ENCODE data around the gene ZMYM4.

ZMYM4 gene

DNA sequence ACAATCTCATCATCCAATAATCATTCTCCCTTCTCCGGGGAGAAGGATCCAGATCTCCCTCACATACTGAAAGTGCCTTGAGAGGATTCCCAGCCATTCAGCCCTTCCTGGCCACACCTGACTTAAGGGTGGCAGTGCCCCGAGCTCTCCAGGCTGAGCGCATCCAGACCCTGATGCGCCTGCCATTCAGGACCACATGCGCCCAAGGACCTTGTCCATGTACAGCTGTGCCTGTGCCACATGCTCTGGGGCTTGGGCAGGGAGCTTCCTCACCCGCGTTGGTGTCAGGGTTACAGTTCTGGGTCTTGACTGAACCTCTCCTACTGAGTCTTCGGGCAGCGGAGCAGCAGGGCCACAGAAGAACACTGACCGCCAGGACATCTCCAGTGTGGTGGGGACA is 167.6 kb downstream of the ZMYM4 start:
- H3K27me3 ChIP-seq (ENCODE audit: insufficient read depth, low read length, poor library complexity, severe bottlenecking) = no peaks in the 10 kb centered on the region
- no peaks in the 10 kb centered on the region for H3F3A ChIP-seq (ENCODE audit: low read depth)
- peaks cover 39% of the 10 kb centered on the region; the same call in 1 of the 2 replicates for H3K36me3 ChIP-seq (ENCODE audit: insufficient read depth, low read length)
- H3K9me2 ChIP-seq (replicated peaks; ENCODE audit: low read depth, low read length) = no peaks in the 10 kb centered on the region
- H3K4me1 ChIP-seq (ENCODE audit: insufficient read depth, low read length, poor library complexity, severe bottlenecking) = peaks cover 6% of the 10 kb centered on the region
- no peak overlapping the region for H3K4me2 ChIP-seq (ENCODE audit: low read depth, low read length, poor library complexity, severe bottlenecking)
- H3K79me2 ChIP-seq (ENCODE audit: insufficient read depth, low read length) = no peaks in the 10 kb centered on the region
- no peak overlapping the region for H3K4me3 ChIP-seq (ENCODE audit: low read length, poor library complexity, severe bottlenecking)
- no peak overlapping the region for H3K9ac ChIP-seq (ENCODE audit: low read depth, low read length, poor library complexity, severe bottlenecking)
- no peaks in the 10 kb centered on the region for H4K20me1 ChIP-seq (ENCODE audit: insufficient read depth, low read length, poor library complexity, severe bottlenecking)
- TF ChIP-seq EZH2phosphoT487 (IDR thresholded peaks at IDR 0.05; ENCODE audit: borderline replicate concordance) (no peak), CTCF (conservative IDR thresholded peaks at IDR 0.05; ENCODE audit: low read length) (no peak)
- H3K9me3 ChIP-seq (ENCODE audit: insufficient read depth, low read depth, low read length) = no peaks in the 10 kb centered on the region
- H2AFZ ChIP-seq (ENCODE audit: low read length) = no peak overlapping the region

DNA sequence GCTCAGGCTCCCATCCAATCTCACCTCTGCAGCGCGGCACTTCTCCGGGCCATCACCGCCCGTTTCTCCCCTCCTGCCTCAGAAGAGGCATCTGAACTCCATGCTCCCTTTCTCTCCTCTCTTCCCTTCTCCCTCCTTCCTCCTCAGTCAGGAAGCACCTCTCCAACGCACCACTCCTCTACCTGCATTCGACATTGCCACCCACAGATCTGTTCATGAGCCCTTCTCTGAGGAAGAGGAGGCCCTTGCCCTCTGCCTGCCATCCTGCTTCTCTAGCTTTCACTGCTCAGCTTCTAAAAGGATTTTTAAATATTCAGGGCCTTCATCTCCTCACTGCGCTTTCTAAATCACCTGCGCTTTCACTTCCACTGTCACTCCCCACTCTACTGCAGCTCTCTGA is 168.7 kb downstream of the ZMYM4 start:
- Histone ChIP-seq H3K9me3 (ENCODE audit: insufficient read depth, low read depth, low read length) (no peaks in the 10 kb centered on the region), H3K9me2 (replicated peaks; ENCODE audit: low read depth, low read length) (no peaks in the 10 kb centered on the region)

GRCh38 chr1:35439626-35440025 is 171.1 kb downstream of the ZMYM4 start:
- Histone ChIP-seq H3K4me2 (ENCODE audit: low read depth, low read length, poor library complexity, severe bottlenecking) (no peak overlapping the region), H3K36me3 (ENCODE audit: insufficient read depth, low read length) (peaks cover 62% of the 10 kb centered on the region; the same call in 1 of the 2 replicates)

More for the DNA sequence above, 168.7 kb downstream of the ZMYM4 start:
- Histone ChIP-seq H3K4me3 (ENCODE audit: low read length, poor library complexity, severe bottlenecking) (no peak overlapping the region), H3K79me2 (ENCODE audit: insufficient read depth, low read length) (no peaks in the 10 kb centered on the region), H3K4me2 (ENCODE audit: low read depth, low read length, poor library complexity, severe bottlenecking) (no peak overlapping the region), H3F3A (ENCODE audit: low read depth) (no peaks in the 10 kb centered on the region), H3K4me1 (ENCODE audit: insufficient read depth, low read length, poor library complexity, severe bottlenecking) (no peaks in the 10 kb centered on the region), H2AFZ (ENCODE audit: low read length) (no peak overlapping the region), H3K36me3 (ENCODE audit: insufficient read depth, low read length) (peaks cover 47% of the 10 kb centered on the region; the same call in 1 of the 2 replicates), H4K20me1 (ENCODE audit: insufficient read depth, low read length, poor library complexity, severe bottlenecking) (no peaks in the 10 kb centered on the region), H3K9ac (ENCODE audit: low read depth, low read length, poor library complexity, severe bottlenecking) (no peak overlapping the region), H3K27me3 (ENCODE audit: insufficient read depth, low read length, poor library complexity, severe bottlenecking) (no peaks in the 10 kb centered on the region)
- TF ChIP-seq CTCF (conservative IDR thresholded peaks at IDR 0.05; ENCODE audit: low read length) = no peak
- TF ChIP-seq EZH2phosphoT487 (IDR thresholded peaks at IDR 0.05; ENCODE audit: borderline replicate concordance) = no peak

More at GRCh38 chr1:35439626-35440025, 171.1 kb downstream of the ZMYM4 start:
- Histone ChIP-seq H3K27me3 (ENCODE audit: insufficient read depth, low read length, poor library complexity, severe bottlenecking) (no peaks in the 10 kb centered on the region), H3K4me3 (ENCODE audit: low read length, poor library complexity, severe bottlenecking) (no peak overlapping the region), H4K20me1 (ENCODE audit: insufficient read depth, low read length, poor library complexity, severe bottlenecking) (no peaks in the 10 kb centered on the region), H3K9me3 (ENCODE audit: insufficient read depth, low read depth, low read length) (no peaks in the 10 kb centered on the region), H3K79me2 (ENCODE audit: insufficient read depth, low read length) (no peaks in the 10 kb centered on the region), H3K9ac (ENCODE audit: low read depth, low read length, poor library complexity, severe bottlenecking) (no peak overlapping the region), H3K9me2 (replicated peaks; ENCODE audit: low read depth, low read length) (no peaks in the 10 kb centered on the region), H3F3A (ENCODE audit: low read depth) (no peaks in the 10 kb centered on the region), H2AFZ (ENCODE audit: low read length) (no peak overlapping the region), H3K4me1 (ENCODE audit: insufficient read depth, low read length, poor library complexity, severe bottlenecking) (no peaks in the 10 kb centered on the region)
- no peak for TF ChIP-seq EZH2phosphoT487 (IDR thresholded peaks at IDR 0.05; ENCODE audit: borderline replicate concordance)
- no peak for TF ChIP-seq CTCF (conservative IDR thresholded peaks at IDR 0.05; ENCODE audit: low read length)
